ENCODE measurements around the gene CREB5. TPM values are rescaled to one million over a fixed set of nuclear protein-coding genes. Genes with fewer than 3 reads are reported as not detected.

CREB5 gene
- total and polyA plus RNA-seq, 9 donors = 16.0 to 46.2 (median 28.5) TPM

GRCh38 chr7:28473571-28474281 is 61.4 kb downstream of the CREB5 start:
- no peaks in the 10 kb centered on the region for H3K27me3 ChIP-seq (ENCODE audit: control insufficient read depth, insufficient read depth, low read length)
- no peak overlapping the region for H3K4me3 ChIP-seq (ENCODE audit: low read length)
- peak; percentile 69 for DNase-seq
- H3K4me1 ChIP-seq (ENCODE audit: control insufficient read depth, insufficient read depth, low read length) = peaks cover 8% of the 10 kb centered on the region
- peak overlapping the region; percentile 83 for H3K27ac ChIP-seq (ENCODE audit: low read length)
- no peaks in the 10 kb centered on the region for H3K36me3 ChIP-seq (ENCODE audit: control insufficient read depth, insufficient read depth, low read length)
- no peaks in the 10 kb centered on the region for H3K9me3 ChIP-seq (replicated peaks; ENCODE audit: control insufficient read depth, low read depth, low read length)
- WGBS (ENCODE audit: insufficient coverage) = 10% methylated on average over 6 of the region's 8 CpGs

GRCh38 chr7:28474282-28474638 is 61.9 kb downstream of the CREB5 start:
- no peaks in the 10 kb centered on the region for H3K9me3 ChIP-seq (replicated peaks; ENCODE audit: control insufficient read depth, low read depth, low read length)
- peak overlapping the region; percentile 83 for H3K27ac ChIP-seq (ENCODE audit: low read length)
- 35% methylated on average over 5 of the region's 8 CpGs for WGBS (ENCODE audit: insufficient coverage)
- H3K27me3 ChIP-seq (ENCODE audit: control insufficient read depth, insufficient read depth, low read length) = no peaks in the 10 kb centered on the region
- peaks cover 8% of the 10 kb centered on the region for H3K4me1 ChIP-seq (ENCODE audit: control insufficient read depth, insufficient read depth, low read length)
- peak; percentile 76 for DNase-seq
- H3K4me3 ChIP-seq (ENCODE audit: low read length) = no peak overlapping the region
- H3K36me3 ChIP-seq (ENCODE audit: control insufficient read depth, insufficient read depth, low read length) = no peaks in the 10 kb centered on the region

DNA sequence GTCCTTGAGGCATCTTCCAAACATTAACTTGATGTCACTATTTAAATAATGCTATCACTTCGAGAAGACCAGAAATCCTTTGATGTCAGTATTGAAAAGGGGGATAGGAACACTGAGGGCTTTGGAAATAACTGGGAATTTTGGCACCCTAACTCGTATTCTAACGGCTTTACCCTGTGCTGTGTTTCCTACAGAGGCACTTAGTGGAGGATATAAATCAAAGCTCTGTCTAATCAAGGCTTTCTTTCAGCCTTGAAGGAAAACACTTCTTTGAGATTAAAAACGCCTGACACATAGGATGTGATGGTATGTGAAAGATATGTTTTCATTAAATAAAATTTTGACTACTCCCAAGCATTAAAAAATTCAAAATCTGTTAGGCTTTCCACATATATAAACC is 62.3 kb downstream of the CREB5 start:
- peaks cover 11% of the 10 kb centered on the region for H3K4me1 ChIP-seq (ENCODE audit: control insufficient read depth, insufficient read depth, low read length)
- WGBS (ENCODE audit: insufficient coverage) = no CpG with 5 or more reads among the region's 4 CpGs
- no peaks in the 10 kb centered on the region for H3K9me3 ChIP-seq (replicated peaks; ENCODE audit: control insufficient read depth, low read depth, low read length)
- no peak overlapping the region for H3K4me3 ChIP-seq (ENCODE audit: low read length)
- H3K36me3 ChIP-seq (ENCODE audit: control insufficient read depth, insufficient read depth, low read length) = no peaks in the 10 kb centered on the region
- no peak for DNase-seq
- peak overlapping the region; percentile 83 for H3K27ac ChIP-seq (ENCODE audit: low read length)
- no peaks in the 10 kb centered on the region for H3K27me3 ChIP-seq (ENCODE audit: control insufficient read depth, insufficient read depth, low read length)

DNA sequence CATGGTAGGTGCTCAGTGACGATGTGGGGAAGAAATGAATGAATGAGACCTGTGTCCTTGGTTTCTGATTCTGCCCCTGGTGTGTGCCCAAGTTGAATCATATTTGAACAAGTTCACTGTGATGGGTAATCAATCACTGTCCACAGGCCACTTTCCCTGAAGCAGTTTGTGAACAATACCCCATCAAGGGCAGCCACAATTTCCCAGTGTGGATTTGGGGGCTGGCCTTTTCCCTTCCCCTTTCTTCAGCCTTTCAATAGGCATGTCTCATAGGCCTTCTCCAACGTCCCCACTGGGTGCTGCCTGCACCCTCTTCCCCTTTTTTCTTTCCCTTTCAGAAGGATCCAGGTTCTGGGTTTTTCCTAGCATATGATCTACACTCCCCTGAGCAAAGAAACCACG is 64.7 kb downstream of the CREB5 start:
- H3K4me1 ChIP-seq (ENCODE audit: control insufficient read depth, insufficient read depth, low read length) = peaks cover 17% of the 10 kb centered on the region
- H3K27ac ChIP-seq (ENCODE audit: low read length) = no peak overlapping the region
- WGBS (ENCODE audit: insufficient coverage) = 14% methylated on average over 1 of the region's 3 CpGs
- H3K9me3 ChIP-seq (replicated peaks; ENCODE audit: control insufficient read depth, low read depth, low read length) = no peaks in the 10 kb centered on the region
- no peak overlapping the region for H3K4me3 ChIP-seq (ENCODE audit: low read length)
- peak; percentile 21 for DNase-seq
- H3K27me3 ChIP-seq (ENCODE audit: control insufficient read depth, insufficient read depth, low read length) = no peaks in the 10 kb centered on the region
- H3K36me3 ChIP-seq (ENCODE audit: control insufficient read depth, insufficient read depth, low read length) = no peaks in the 10 kb centered on the region

- Histone ChIP-seq H3K27ac (ENCODE audit: low read length) (no peak overlapping the region), H3K4me3 (ENCODE audit: low read length) (no peak overlapping the region), H3K27me3 (ENCODE audit: control insufficient read depth, insufficient read depth, low read length) (no peaks in the 10 kb centered on the region), H3K4me1 (ENCODE audit: control insufficient read depth, insufficient read depth, low read length) (peaks cover 16% of the 10 kb centered on the region), H3K9me3 (replicated peaks; ENCODE audit: control insufficient read depth, low read depth, low read length) (no peaks in the 10 kb centered on the region), H3K36me3 (ENCODE audit: control insufficient read depth, insufficient read depth, low read length) (no peaks in the 10 kb centered on the region)
- no CpG with 5 or more reads among the region's 1 CpG for WGBS (ENCODE audit: insufficient coverage)
- DNase-seq = no peak
Observed at GRCh38 chr7:28478656-28479055, 66.3 kb downstream of the CREB5 start.

- no peak overlapping the region for H3K4me3 ChIP-seq (ENCODE audit: low read length)
- H3K4me1 ChIP-seq (ENCODE audit: control insufficient read depth, insufficient read depth, low read length) = peaks cover 14% of the 10 kb centered on the region
- H3K27me3 ChIP-seq (ENCODE audit: control insufficient read depth, insufficient read depth, low read length) = no peaks in the 10 kb centered on the region
- 49% methylated on average over 4 of the region's 6 CpGs for WGBS (ENCODE audit: insufficient coverage)
- no peak for DNase-seq
- H3K27ac ChIP-seq (ENCODE audit: low read length) = no peak overlapping the region
- H3K36me3 ChIP-seq (ENCODE audit: control insufficient read depth, insufficient read depth, low read length) = no peaks in the 10 kb centered on the region
- H3K9me3 ChIP-seq (replicated peaks; ENCODE audit: control insufficient read depth, low read depth, low read length) = no peaks in the 10 kb centered on the region
Observed at GRCh38 chr7:28479507-28479947, 67.2 kb downstream of the CREB5 start.

DNA sequence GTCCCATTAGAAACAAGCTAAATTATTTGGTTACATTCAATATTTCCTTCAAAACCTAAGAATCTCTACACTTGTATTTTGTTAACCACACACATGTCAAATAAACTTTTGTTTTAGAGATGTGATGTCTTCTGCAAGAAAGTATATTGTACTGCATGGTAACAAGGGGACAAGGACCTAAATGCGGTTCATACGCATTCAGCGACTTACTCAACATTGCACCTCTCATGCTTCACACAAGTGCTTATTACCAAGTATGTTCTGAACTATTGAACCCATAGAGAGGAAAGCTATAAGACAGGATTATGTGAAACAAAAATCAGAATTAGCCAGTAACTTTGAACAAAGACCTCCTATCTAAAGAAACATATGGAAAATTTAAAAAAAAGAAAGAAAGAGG is 68.3 kb downstream of the CREB5 start:
- H3K4me3 ChIP-seq (ENCODE audit: low read length) = no peak overlapping the region
- H3K27ac ChIP-seq (ENCODE audit: low read length) = peak overlapping the region; percentile 87
- no CpG with 5 or more reads among the region's 3 CpGs for whole genome bisulfite sequencing (ENCODE audit: insufficient coverage)
- DNase-seq = no peak
- H3K27me3 ChIP-seq (ENCODE audit: control insufficient read depth, insufficient read depth, low read length) = no peaks in the 10 kb centered on the region
- H3K36me3 ChIP-seq (ENCODE audit: control insufficient read depth, insufficient read depth, low read length) = no peaks in the 10 kb centered on the region
- no peaks in the 10 kb centered on the region for H3K9me3 ChIP-seq (replicated peaks; ENCODE audit: control insufficient read depth, low read depth, low read length)
- peaks cover 12% of the 10 kb centered on the region for H3K4me1 ChIP-seq (ENCODE audit: control insufficient read depth, insufficient read depth, low read length)

GRCh38 chr7:28481091-28481926 is 69.0 kb downstream of the CREB5 start:
- Histone ChIP-seq H3K27ac (ENCODE audit: low read length) (peak overlapping the region; percentile 87), H3K36me3 (ENCODE audit: control insufficient read depth, insufficient read depth, low read length) (no peaks in the 10 kb centered on the region), H3K4me1 (ENCODE audit: control insufficient read depth, insufficient read depth, low read length) (peaks cover 11% of the 10 kb centered on the region), H3K27me3 (ENCODE audit: control insufficient read depth, insufficient read depth, low read length) (no peaks in the 10 kb centered on the region), H3K4me3 (ENCODE audit: low read length) (no peak overlapping the region), H3K9me3 (replicated peaks; ENCODE audit: control insufficient read depth, low read depth, low read length) (no peaks in the 10 kb centered on the region)
- peak; percentile 78 for DNase-seq
- WGBS (ENCODE audit: insufficient coverage) = 0% methylated on average over 2 of the region's 9 CpGs

DNA sequence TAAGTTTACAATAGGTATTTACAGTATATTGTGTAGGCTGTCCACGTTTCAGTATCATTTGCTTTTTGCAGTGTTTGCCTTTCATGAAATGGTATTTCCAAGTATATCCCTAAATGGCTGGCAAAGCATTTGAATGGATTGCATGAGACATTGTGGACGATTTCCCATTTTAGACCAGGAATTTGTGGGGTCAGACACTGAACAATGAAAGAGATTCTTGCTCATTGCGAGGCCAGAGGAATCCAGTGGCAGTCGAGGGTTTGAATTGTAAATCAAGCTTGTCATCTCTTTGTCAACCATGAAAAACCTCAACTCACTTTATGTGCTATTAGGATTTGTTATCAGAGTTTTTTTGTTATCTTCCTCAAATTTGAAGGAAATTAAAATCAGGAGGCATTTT is 70.8 kb downstream of the CREB5 start:
- no peaks in the 10 kb centered on the region for H3K36me3 ChIP-seq (ENCODE audit: control insufficient read depth, insufficient read depth, low read length)
- no peaks in the 10 kb centered on the region for H3K9me3 ChIP-seq (replicated peaks; ENCODE audit: control insufficient read depth, low read depth, low read length)
- no peak overlapping the region for H3K27ac ChIP-seq (ENCODE audit: low read length)
- H3K4me1 ChIP-seq (ENCODE audit: control insufficient read depth, insufficient read depth, low read length) = peaks cover 11% of the 10 kb centered on the region
- WGBS (ENCODE audit: insufficient coverage) = 25% methylated on average over 1 of the region's 4 CpGs
- no peak for DNase-seq
- no peak overlapping the region for H3K4me3 ChIP-seq (ENCODE audit: low read length)
- no peaks in the 10 kb centered on the region for H3K27me3 ChIP-seq (ENCODE audit: control insufficient read depth, insufficient read depth, low read length)

GRCh38 chr7:28483908-28484605 is 71.7 kb downstream of the CREB5 start:
- no peaks in the 10 kb centered on the region for H3K36me3 ChIP-seq (ENCODE audit: control insufficient read depth, insufficient read depth, low read length)

More at GRCh38 chr7:28483908-28484605, 71.7 kb downstream of the CREB5 start:
- WGBS (ENCODE audit: insufficient coverage) = no CpG with 5 or more reads among the region's 2 CpGs
- Histone ChIP-seq H3K4me3 (ENCODE audit: low read length) (no peak overlapping the region), H3K27me3 (ENCODE audit: control insufficient read depth, insufficient read depth, low read length) (no peaks in the 10 kb centered on the region), H3K4me1 (ENCODE audit: control insufficient read depth, insufficient read depth, low read length) (peaks cover 11% of the 10 kb centered on the region), H3K27ac (ENCODE audit: low read length) (no peak overlapping the region), H3K9me3 (replicated peaks; ENCODE audit: control insufficient read depth, low read depth, low read length) (no peaks in the 10 kb centered on the region)
- no peak for DNase-seq

Measured in muscle of leg (tissue), 11 donors.